ENCODE measurements around the gene UBAC1. TPM values are rescaled to one million over a fixed set of nuclear protein-coding genes. Genes with fewer than 3 reads are reported as not detected.

Gene UBAC1
- total RNA-seq, 4 donors from 2014 or later = 47.6 to 63.2 (median 54.3) TPM

- H3K9me3 ChIP-seq = no peaks in the 10 kb centered on the region
- no peak for DNase-seq
- no peak overlapping the region for H3K27ac ChIP-seq
- intact Hi-C loops (cut with DNase I) = no loop called here
- H3K4me1 ChIP-seq = peaks cover 10 to 47% (median 14%) of the 10 kb centered on the region in 3 donors
- WGBS, 2 donors = 10 to 25% methylated on average over 2 of the region's 15 CpGs
- no peak overlapping the region for H3K4me3 ChIP-seq
- TF ChIP-seq, protein P1, sequence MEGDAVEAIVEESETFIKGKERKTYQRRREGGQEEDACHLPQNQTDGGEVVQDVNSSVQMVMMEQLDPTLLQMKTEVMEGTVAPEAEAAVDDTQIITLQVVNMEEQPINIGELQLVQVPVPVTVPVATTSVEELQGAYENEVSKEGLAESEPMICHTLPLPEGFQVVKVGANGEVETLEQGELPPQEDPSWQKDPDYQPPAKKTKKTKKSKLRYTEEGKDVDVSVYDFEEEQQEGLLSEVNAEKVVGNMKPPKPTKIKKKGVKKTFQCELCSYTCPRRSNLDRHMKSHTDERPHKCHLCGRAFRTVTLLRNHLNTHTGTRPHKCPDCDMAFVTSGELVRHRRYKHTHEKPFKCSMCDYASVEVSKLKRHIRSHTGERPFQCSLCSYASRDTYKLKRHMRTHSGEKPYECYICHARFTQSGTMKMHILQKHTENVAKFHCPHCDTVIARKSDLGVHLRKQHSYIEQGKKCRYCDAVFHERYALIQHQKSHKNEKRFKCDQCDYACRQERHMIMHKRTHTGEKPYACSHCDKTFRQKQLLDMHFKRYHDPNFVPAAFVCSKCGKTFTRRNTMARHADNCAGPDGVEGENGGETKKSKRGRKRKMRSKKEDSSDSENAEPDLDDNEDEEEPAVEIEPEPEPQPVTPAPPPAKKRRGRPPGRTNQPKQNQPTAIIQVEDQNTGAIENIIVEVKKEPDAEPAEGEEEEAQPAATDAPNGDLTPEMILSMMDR (IDR thresholded peaks at IDR 0.05) = no peak
- no peak for TF ChIP-seq POLR2A (IDR thresholded peaks at IDR 0.05)
- peaks cover 0 to 3% (median 0%) of the 10 kb centered on the region in 3 donors for H3K36me3 ChIP-seq
- H3K27me3 ChIP-seq = no peaks in the 10 kb centered on the region
These were observed 42.4 kb upstream of the UBAC1 start for GRCh38 chr9:136003411-136004218.

- intact Hi-C loops (cut with DNase I) = no loop called here
- 26% methylated on average over 4 of the region's 10 CpGs; no CpG with 5 or more reads in 1 of the 2 donors for WGBS, 2 donors
- no peaks in the 10 kb centered on the region for H3K27me3 ChIP-seq
- TF ChIP-seq POLR2A (IDR thresholded peaks at IDR 0.05) = no peak
- TF ChIP-seq, protein P1 (IDR thresholded peaks at IDR 0.05) = no peak
- no peak for DNase-seq
- no peaks in the 10 kb centered on the region for H3K36me3 ChIP-seq
- H3K4me1 ChIP-seq = peaks cover 10 to 40% (median 12%) of the 10 kb centered on the region in 3 donors
- H3K27ac ChIP-seq = no peak overlapping the region
- H3K4me3 ChIP-seq = no peak overlapping the region
- no peaks in the 10 kb centered on the region for H3K9me3 ChIP-seq
These were observed 41.7 kb upstream of the UBAC1 start for GRCh38 chr9:136002881-136003280.

DNA sequence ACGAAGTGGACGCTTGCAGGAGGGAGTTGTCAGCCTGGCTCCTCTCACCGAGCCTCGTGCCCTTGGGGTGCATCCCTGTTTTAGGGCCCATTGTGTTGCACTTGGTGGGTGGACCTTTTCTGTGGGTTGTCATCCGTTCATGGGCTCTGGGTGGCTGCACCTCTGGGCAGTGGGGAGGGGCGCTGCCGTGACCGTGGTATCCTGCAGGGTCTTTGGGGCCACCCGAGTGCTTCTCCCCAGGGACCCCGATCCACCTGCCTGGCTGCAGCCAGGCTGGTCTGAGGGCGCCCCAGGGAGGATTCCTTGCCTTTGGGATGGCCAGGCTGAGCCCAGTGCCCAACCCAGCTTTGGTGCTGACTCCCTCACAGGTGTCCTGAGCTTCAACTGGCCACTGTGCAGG is 41.0 kb upstream of the UBAC1 start:
- no peaks in the 10 kb centered on the region for H3K27me3 ChIP-seq
- no peaks in the 10 kb centered on the region for H3K9me3 ChIP-seq
- peaks cover 10 to 33% (median 12%) of the 10 kb centered on the region in 3 donors for H3K4me1 ChIP-seq
- DNase-seq = no peak
- H3K27ac ChIP-seq = no peak overlapping the region
- H3K4me3 ChIP-seq = no peak overlapping the region
- H3K36me3 ChIP-seq = no peaks in the 10 kb centered on the region
- TF ChIP-seq POLR2A (IDR thresholded peaks at IDR 0.05) = no peak
- TF ChIP-seq, protein P1 (IDR thresholded peaks at IDR 0.05) = no peak
- WGBS, 2 donors = 80 to 83% methylated on average over 2 to 7 of the region's 11 CpGs
- intact Hi-C loops (cut with DNase I) = no loop called here

DNA sequence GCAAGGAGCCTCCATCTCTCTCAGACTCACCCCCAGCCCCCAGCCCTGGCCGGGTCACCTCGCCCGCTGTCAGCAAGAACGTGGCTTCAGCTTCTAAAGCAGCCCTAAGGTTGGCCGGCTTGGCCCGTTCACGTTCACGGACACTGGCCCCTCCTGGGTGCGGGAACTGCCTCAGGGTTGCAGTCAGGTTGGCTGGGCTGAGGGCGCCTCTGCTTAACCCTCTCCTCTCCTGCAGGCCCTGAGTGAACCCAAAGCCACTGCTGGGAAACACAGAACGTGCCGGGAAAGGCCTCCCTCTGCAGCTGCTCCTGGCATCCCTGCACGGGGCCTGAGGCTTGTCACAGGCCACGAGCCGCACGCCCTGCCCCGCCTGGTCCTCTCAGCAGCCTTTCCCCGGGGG is 40.1 kb upstream of the UBAC1 start:
- no peak overlapping the region for H3K4me3 ChIP-seq
- DNase-seq = no peak
- no peak overlapping the region for H3K27ac ChIP-seq
- no peaks in the 10 kb centered on the region for H3K9me3 ChIP-seq
- intact Hi-C loops (cut with DNase I) = no loop called here
- H3K36me3 ChIP-seq = no peaks in the 10 kb centered on the region
- H3K27me3 ChIP-seq = no peaks in the 10 kb centered on the region
- TF ChIP-seq POLR2A (IDR thresholded peaks at IDR 0.05) = no peak
- TF ChIP-seq, protein P1 (IDR thresholded peaks at IDR 0.05) = no peak
- 38 to 47% methylated on average over 8 of the region's 18 CpGs for WGBS, 2 donors
- H3K4me1 ChIP-seq = peaks cover 10 to 25% (median 12%) of the 10 kb centered on the region in 3 donors

DNA sequence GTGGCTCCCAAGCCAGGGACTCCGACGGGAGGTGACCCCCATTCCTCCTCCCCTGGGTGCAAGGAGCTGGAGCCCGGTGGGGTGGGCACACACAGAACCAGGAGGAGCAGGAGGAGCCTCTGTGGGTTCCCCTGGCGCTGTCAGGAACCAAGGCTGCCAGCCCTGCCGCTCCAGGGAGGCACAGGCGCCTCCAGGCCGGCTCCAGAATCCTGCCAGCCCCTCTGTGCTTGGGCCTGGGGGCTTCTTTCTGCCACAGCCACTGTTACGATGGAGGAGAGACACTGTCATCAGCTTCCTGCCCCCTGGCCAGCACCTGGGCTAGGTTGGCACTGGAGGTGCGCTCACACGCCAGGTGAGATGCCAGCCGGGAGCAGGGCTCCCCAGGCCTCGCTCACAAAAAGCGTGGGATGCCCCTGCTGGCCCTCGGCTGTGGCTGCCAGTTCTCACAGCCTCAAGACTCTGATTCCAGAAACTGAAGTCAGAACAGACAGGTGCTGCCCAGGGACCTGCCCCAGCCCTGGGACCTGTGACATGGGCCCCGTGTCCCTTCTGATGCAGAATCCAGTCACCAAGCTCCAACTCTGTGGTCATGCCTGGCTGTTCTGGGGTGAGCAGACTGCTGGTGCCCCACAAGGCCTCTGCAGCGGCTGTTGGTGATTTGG is 37.4 kb upstream of the UBAC1 start:
- Histone ChIP-seq H3K9me3 (no peaks in the 10 kb centered on the region), H3K36me3 (no peaks in the 10 kb centered on the region), H3K4me3 (no peak overlapping the region), H3K27me3 (peaks cover 0 to 6% (median 0%) of the 10 kb centered on the region in 4 donors), H3K4me1 (peaks cover 11 to 24% (median 12%) of the 10 kb centered on the region in 3 donors), H3K27ac (no peak overlapping the region)
- intact Hi-C loops (cut with DNase I) = no loop called here
- 71 to 100% methylated on average over 1 to 2 of the region's 16 CpGs for WGBS, 2 donors
- TF ChIP-seq, protein P1 (IDR thresholded peaks at IDR 0.05) = no peak
- no peak for TF ChIP-seq POLR2A (IDR thresholded peaks at IDR 0.05)
- no peak for DNase-seq
